ENCODE measurements around the gene MIER2. TPM values are rescaled to one million over a fixed set of nuclear protein-coding genes. Genes with fewer than 3 reads are reported as not detected.

The MIER2 gene
- total RNA-seq, 2 donors from 2014 or later: 13.1 to 13.8 TPM

GRCh38 chr19:374183-374885 lies 29.7 kb upstream of the MIER2 start:
- peaks cover 2% of the 10 kb centered on the region for H3K36me3 Mint-ChIP-seq (ENCODE audit: low read depth)
- no peak for DNase-seq
- no peak for ATAC-seq
- peaks cover 2% of the 10 kb centered on the region for H3K4me1 Mint-ChIP-seq
- H3K4me3 Mint-ChIP-seq: no peak overlapping the region
- no peaks in the 10 kb centered on the region for H3K9me3 ChIP-seq (ENCODE audit: control insufficient read depth, low read length, poor library complexity, severe bottlenecking)
- H3K27me3 Mint-ChIP-seq: peaks cover 37% of the 10 kb centered on the region
- H3K27ac Mint-ChIP-seq: no peak overlapping the region

- no peaks in the 10 kb centered on the region for H3K9me3 ChIP-seq (ENCODE audit: control insufficient read depth, low read length, poor library complexity, severe bottlenecking)
- peaks cover 40% of the 10 kb centered on the region for H3K27me3 Mint-ChIP-seq
- peaks cover 2% of the 10 kb centered on the region for H3K36me3 Mint-ChIP-seq (ENCODE audit: low read depth)
- H3K27ac Mint-ChIP-seq: no peak overlapping the region
- H3K4me3 Mint-ChIP-seq: no peak overlapping the region
- H3K4me1 Mint-ChIP-seq: peaks cover 2% of the 10 kb centered on the region
- DNase-seq (no peak), ATAC-seq (no peak)
Observed at GRCh38 chr19:373391-374182, 29.0 kb upstream of the MIER2 start.

- H3K4me1 Mint-ChIP-seq: no peaks in the 10 kb centered on the region
- no peaks in the 10 kb centered on the region for H3K9me3 ChIP-seq (ENCODE audit: control insufficient read depth, low read length, poor library complexity, severe bottlenecking)
- H3K4me3 Mint-ChIP-seq: no peak overlapping the region
- no peak overlapping the region for H3K27ac Mint-ChIP-seq
- peaks cover 44% of the 10 kb centered on the region for H3K27me3 Mint-ChIP-seq
- no peak for DNase-seq
- ATAC-seq: no peak
- H3K36me3 Mint-ChIP-seq (ENCODE audit: low read depth): no peaks in the 10 kb centered on the region
Observed at GRCh38 chr19:372306-372890, 27.8 kb upstream of the MIER2 start.

- H3K27me3 Mint-ChIP-seq: peaks cover 52% of the 10 kb centered on the region
- H3K4me1 Mint-ChIP-seq: no peaks in the 10 kb centered on the region
- no peaks in the 10 kb centered on the region for H3K9me3 ChIP-seq (ENCODE audit: control insufficient read depth, low read length, poor library complexity, severe bottlenecking)
- H3K27ac Mint-ChIP-seq: no peak overlapping the region
- DNase-seq (no peak), ATAC-seq (no peak)
- H3K36me3 Mint-ChIP-seq (ENCODE audit: low read depth): no peaks in the 10 kb centered on the region
- no peak overlapping the region for H3K4me3 Mint-ChIP-seq
Observed at GRCh38 chr19:371501-372168, 27.0 kb upstream of the MIER2 start.

- Mint-ChIP-seq H3K36me3 (ENCODE audit: low read depth) (no peaks in the 10 kb centered on the region), H3K27me3 (peaks cover 55% of the 10 kb centered on the region), H3K4me3 (no peak overlapping the region), H3K27ac (no peak overlapping the region), H3K4me1 (no peaks in the 10 kb centered on the region)
- no peaks in the 10 kb centered on the region for H3K9me3 ChIP-seq (ENCODE audit: control insufficient read depth, low read length, poor library complexity, severe bottlenecking)
- no peak for DNase-seq
- no peak for ATAC-seq
Observed at GRCh38 chr19:370641-371330, 26.2 kb upstream of the MIER2 start.

- Mint-ChIP-seq H3K4me3 (no peak overlapping the region), H3K27ac (no peak overlapping the region), H3K36me3 (ENCODE audit: low read depth) (no peaks in the 10 kb centered on the region), H3K4me1 (no peaks in the 10 kb centered on the region), H3K27me3 (peaks cover 62% of the 10 kb centered on the region)
- ATAC-seq (no peak), DNase-seq (no peak)
- no peaks in the 10 kb centered on the region for H3K9me3 ChIP-seq (ENCODE audit: control insufficient read depth, low read length, poor library complexity, severe bottlenecking)
Observed at GRCh38 chr19:369876-370275, 25.3 kb upstream of the MIER2 start.

GRCh38 chr19:369256-369655 lies 24.7 kb upstream of the MIER2 start:
- H3K4me3 Mint-ChIP-seq: no peak overlapping the region
- no peaks in the 10 kb centered on the region for H3K4me1 Mint-ChIP-seq
- DNase-seq: no peak
- no peak for ATAC-seq
- H3K27me3 Mint-ChIP-seq: peaks cover 65% of the 10 kb centered on the region
- H3K36me3 Mint-ChIP-seq (ENCODE audit: low read depth): no peaks in the 10 kb centered on the region
- no peak overlapping the region for H3K27ac Mint-ChIP-seq
- no peaks in the 10 kb centered on the region for H3K9me3 ChIP-seq (ENCODE audit: control insufficient read depth, low read length, poor library complexity, severe bottlenecking)

GRCh38 chr19:368630-369024 lies 24.0 kb upstream of the MIER2 start:
- Mint-ChIP-seq H3K27me3 (peaks cover 65% of the 10 kb centered on the region), H3K4me1 (no peaks in the 10 kb centered on the region), H3K36me3 (ENCODE audit: low read depth) (no peaks in the 10 kb centered on the region), H3K4me3 (no peak overlapping the region), H3K27ac (no peak overlapping the region)
- H3K9me3 ChIP-seq (ENCODE audit: control insufficient read depth, low read length, poor library complexity, severe bottlenecking): no peaks in the 10 kb centered on the region
- DNase-seq: no peak
- no peak for ATAC-seq

GRCh38 chr19:367963-368629 lies 23.5 kb upstream of the MIER2 start:
- DNase-seq: no peak
- Mint-ChIP-seq H3K4me3 (no peak overlapping the region), H3K36me3 (ENCODE audit: low read depth) (no peaks in the 10 kb centered on the region), H3K27me3 (peaks cover 63% of the 10 kb centered on the region), H3K4me1 (no peaks in the 10 kb centered on the region), H3K27ac (no peak overlapping the region)
- ATAC-seq: no peak
- no peaks in the 10 kb centered on the region for H3K9me3 ChIP-seq (ENCODE audit: control insufficient read depth, low read length, poor library complexity, severe bottlenecking)

- DNase-seq: no peak
- H3K4me3 Mint-ChIP-seq: no peak overlapping the region
- no peak overlapping the region for H3K27ac Mint-ChIP-seq
Observed at GRCh38 chr19:367561-367960, 23.0 kb upstream of the MIER2 start.

GRCh38 chr19:366951-367350 lies 22.4 kb upstream of the MIER2 start:
- H3K4me3 Mint-ChIP-seq: no peak overlapping the region
- DNase-seq (no peak), ATAC-seq (no peak)
- no peaks in the 10 kb centered on the region for H3K36me3 Mint-ChIP-seq (ENCODE audit: low read depth)
- H3K27ac Mint-ChIP-seq: no peak overlapping the region
- no peaks in the 10 kb centered on the region for H3K4me1 Mint-ChIP-seq
- H3K9me3 ChIP-seq (ENCODE audit: control insufficient read depth, low read length, poor library complexity, severe bottlenecking): no peaks in the 10 kb centered on the region
- H3K27me3 Mint-ChIP-seq: peaks cover 58% of the 10 kb centered on the region

More at GRCh38 chr19:367561-367960, 23.0 kb upstream of the MIER2 start:
- no peak for ATAC-seq
- peaks cover 62% of the 10 kb centered on the region for H3K27me3 Mint-ChIP-seq
- no peaks in the 10 kb centered on the region for H3K9me3 ChIP-seq (ENCODE audit: control insufficient read depth, low read length, poor library complexity, severe bottlenecking)
- H3K4me1 Mint-ChIP-seq: no peaks in the 10 kb centered on the region
- no peaks in the 10 kb centered on the region for H3K36me3 Mint-ChIP-seq (ENCODE audit: low read depth)

- H3K9me3 ChIP-seq (ENCODE audit: control insufficient read depth, low read length, poor library complexity, severe bottlenecking): no peaks in the 10 kb centered on the region
- no peak for DNase-seq
- no peak overlapping the region for H3K4me3 Mint-ChIP-seq
- H3K27me3 Mint-ChIP-seq: peaks cover 51% of the 10 kb centered on the region
- H3K27ac Mint-ChIP-seq: no peak overlapping the region
- ATAC-seq: no peak
- H3K4me1 Mint-ChIP-seq: no peaks in the 10 kb centered on the region
- H3K36me3 Mint-ChIP-seq (ENCODE audit: low read depth): no peaks in the 10 kb centered on the region
Observed at GRCh38 chr19:366205-366783, 21.7 kb upstream of the MIER2 start.
